Body of pancreas (tissue), 4 donors: ENCODE results near the gene ZNF365.

Experiments
- POLR2A ChIP-seq, 3 donors: fragments of 450-650 bp; IDR thresholded peaks; one replicate each; pipeline ENCODE4 v1.6.1; 2016; ENCODE audit warnings: antibody characterized with exemption in 3 of 3, mild to moderate bottlenecking in 2 of 3
- TF ChIP-seq, protein P1 (sequence below), 7 experiments: fragments of 450-650 bp in 4 of 7; fragments of 200-600 bp in 3 of 7; sonication (generic) in 3 of 7; IDR thresholded peaks; one replicate each; pipeline ENCODE4 v1.5.1; 2016 to 2019; ENCODE audit warnings: antibody characterized with exemption in 7 of 7

GRCh38 chr10:62442894-62443669 is 68.9 kb downstream of the ZNF365 start:
- no peak for TF ChIP-seq POLR2A (IDR thresholded peaks at IDR 0.05)
- TF ChIP-seq, protein P1, sequence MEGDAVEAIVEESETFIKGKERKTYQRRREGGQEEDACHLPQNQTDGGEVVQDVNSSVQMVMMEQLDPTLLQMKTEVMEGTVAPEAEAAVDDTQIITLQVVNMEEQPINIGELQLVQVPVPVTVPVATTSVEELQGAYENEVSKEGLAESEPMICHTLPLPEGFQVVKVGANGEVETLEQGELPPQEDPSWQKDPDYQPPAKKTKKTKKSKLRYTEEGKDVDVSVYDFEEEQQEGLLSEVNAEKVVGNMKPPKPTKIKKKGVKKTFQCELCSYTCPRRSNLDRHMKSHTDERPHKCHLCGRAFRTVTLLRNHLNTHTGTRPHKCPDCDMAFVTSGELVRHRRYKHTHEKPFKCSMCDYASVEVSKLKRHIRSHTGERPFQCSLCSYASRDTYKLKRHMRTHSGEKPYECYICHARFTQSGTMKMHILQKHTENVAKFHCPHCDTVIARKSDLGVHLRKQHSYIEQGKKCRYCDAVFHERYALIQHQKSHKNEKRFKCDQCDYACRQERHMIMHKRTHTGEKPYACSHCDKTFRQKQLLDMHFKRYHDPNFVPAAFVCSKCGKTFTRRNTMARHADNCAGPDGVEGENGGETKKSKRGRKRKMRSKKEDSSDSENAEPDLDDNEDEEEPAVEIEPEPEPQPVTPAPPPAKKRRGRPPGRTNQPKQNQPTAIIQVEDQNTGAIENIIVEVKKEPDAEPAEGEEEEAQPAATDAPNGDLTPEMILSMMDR (IDR thresholded peaks at IDR 0.05) = no peak
